Tibial artery (tissue), 4 donors: ENCODE measurements around the gene SPRR4.

ENCODE experiments used
- DNase-seq, 2 donors: peaks; one replicate each; pipeline ENCODE4 v3.0.0-alpha.2; 2019
- H3K27ac ChIP-seq, 2 donors: fragments of 200-600 bp; sonication (generic) in 1 of 2; 1 replicate in 1 of 2; 2 replicates in 1 of 2; pipeline ENCODE4 v1.5.1; 2018 to 2019; ENCODE audit warnings: mild to moderate bottlenecking in 1 of 2
- H3K27me3 ChIP-seq, 2 donors: fragments of 200-600 bp; sonication (generic) in 1 of 2; one replicate each; pipeline versions ENCODE4 v1.5.1 to v1.6.0; 2016 to 2019
- H3K36me3 ChIP-seq, 3 donors: fragments of 200-600 bp; sonication (generic) in 2 of 3; one replicate each; pipeline ENCODE4 v1.5.1; 2016 to 2019; ENCODE audit warnings: mild to moderate bottlenecking in 2 of 3
- H3K4me1 ChIP-seq, 4 donors: fragments of 200-600 bp; sonication (generic) in 2 of 4; 1 replicate in 3 of 4; 2 replicates in 1 of 4; pipeline ENCODE4 v1.5.1; 2016 to 2019
- H3K4me3 ChIP-seq, 2 donors: fragments of 200-600 bp; sonication (generic) in 1 of 2; 1 replicate in 1 of 2; 2 replicates in 1 of 2; pipeline ENCODE4 v1.5.1; 2018 to 2019; ENCODE audit warnings: mild to moderate bottlenecking in 2 of 2
- H3K9me3 ChIP-seq, 3 donors: fragments of 200-600 bp; sonication (generic) in 1 of 3; one replicate each; pipeline ENCODE4 v1.5.1; 2016 to 2019
- intact Hi-C: fragments of 100-400 bp; cut with DNase I; formaldehyde crosslinking; loops from one replicate; pipeline ENCODE4 v1.15.0; 2023; ENCODE audit warnings: low total_unique reads
- TF ChIP-seq, protein P1 (sequence below), 2 experiments: fragments of 200-600 bp in 1 of 2; fragments of 450-650 bp in 1 of 2; IDR thresholded peaks; one replicate each; pipeline ENCODE4 v1.5.1; 2017 to 2019; ENCODE audit warnings: antibody characterized with exemption in 2 of 2, mild to moderate bottlenecking in 1 of 2, moderate library complexity in 1 of 2

SPRR4 gene

DNA sequence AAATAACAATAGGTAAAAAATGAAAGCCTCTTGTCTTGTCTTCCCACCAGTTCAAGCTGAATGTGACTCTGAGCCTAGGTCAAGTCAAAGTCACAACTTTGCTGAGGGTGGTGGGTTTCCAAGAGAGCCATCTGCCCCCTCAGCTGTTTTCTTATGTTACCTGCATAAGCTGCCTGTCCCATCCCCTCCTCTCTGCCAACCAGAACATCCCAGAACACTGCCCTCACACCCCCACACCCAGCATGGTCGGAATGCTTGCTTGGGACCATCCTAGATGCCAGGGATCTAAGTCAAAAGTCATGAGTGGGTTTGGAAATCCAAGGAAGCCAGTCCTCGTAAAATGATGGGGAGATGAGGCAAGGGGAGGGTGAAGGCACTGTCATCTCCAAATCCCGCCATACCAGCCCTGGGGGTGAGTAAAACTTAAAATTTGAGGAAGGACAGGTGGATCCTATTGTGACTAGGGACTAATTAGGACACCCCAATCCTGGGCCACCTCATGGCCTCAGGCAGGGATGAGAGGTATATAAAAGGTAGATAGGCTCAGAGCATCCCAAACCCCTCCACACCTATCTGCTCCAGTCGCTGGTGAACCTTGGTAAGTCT lies 23.7 kb upstream of the SPRR4 start, which contains the start of gene SPRR5:
Gene SPRR5 (plus strand): TSS at position 556 of the 606 bp plus-strand sequence. CDS start 1,349 bp downstream, outside the sequence.
- Histone ChIP-seq H3K27me3 (no peaks in the 10 kb centered on the region), H3K4me3 (no peak within 1 kb of the TSS), H3K9me3 (no peaks in the 10 kb centered on the region), H3K36me3 (no peaks in the 10 kb centered on the region), H3K27ac (no peak within 1 kb of the TSS), H3K4me1 (no peaks in the 10 kb centered on the region)
- intact Hi-C loops, result no loop called here
- TF ChIP-seq, protein P1, sequence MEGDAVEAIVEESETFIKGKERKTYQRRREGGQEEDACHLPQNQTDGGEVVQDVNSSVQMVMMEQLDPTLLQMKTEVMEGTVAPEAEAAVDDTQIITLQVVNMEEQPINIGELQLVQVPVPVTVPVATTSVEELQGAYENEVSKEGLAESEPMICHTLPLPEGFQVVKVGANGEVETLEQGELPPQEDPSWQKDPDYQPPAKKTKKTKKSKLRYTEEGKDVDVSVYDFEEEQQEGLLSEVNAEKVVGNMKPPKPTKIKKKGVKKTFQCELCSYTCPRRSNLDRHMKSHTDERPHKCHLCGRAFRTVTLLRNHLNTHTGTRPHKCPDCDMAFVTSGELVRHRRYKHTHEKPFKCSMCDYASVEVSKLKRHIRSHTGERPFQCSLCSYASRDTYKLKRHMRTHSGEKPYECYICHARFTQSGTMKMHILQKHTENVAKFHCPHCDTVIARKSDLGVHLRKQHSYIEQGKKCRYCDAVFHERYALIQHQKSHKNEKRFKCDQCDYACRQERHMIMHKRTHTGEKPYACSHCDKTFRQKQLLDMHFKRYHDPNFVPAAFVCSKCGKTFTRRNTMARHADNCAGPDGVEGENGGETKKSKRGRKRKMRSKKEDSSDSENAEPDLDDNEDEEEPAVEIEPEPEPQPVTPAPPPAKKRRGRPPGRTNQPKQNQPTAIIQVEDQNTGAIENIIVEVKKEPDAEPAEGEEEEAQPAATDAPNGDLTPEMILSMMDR (IDR thresholded peaks at IDR 0.05), result no peak
- no peak for DNase-seq

DNA sequence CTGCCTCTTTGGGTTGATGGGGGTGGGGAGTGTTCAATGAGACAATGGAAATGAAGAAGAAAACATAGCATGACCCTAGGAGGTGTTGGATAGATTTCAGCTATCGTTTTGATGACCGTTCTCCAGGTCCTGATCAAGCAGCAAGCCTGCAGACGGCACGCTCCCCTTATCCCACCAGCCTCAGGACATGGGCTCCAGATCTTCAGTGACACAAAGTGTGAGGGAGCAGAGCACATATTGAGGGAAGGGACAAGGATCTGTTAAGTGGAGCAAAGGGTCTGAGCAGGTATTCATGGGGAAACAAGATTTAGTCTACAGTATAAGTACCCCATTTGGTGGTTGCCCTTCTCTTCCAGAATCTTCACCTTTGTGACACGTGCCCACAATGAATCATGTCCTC lies 18.7 kb upstream of the SPRR4 start:
- Histone ChIP-seq H3K9me3 (no peaks in the 10 kb centered on the region), H3K27ac (no peak overlapping the region), H3K27me3 (no peaks in the 10 kb centered on the region), H3K4me3 (no peak overlapping the region), H3K36me3 (no peaks in the 10 kb centered on the region), H3K4me1 (no peaks in the 10 kb centered on the region)
- TF ChIP-seq, protein P1 (IDR thresholded peaks at IDR 0.05), result no peak
- no peak for DNase-seq
- intact Hi-C loops, result no loop called here

DNA sequence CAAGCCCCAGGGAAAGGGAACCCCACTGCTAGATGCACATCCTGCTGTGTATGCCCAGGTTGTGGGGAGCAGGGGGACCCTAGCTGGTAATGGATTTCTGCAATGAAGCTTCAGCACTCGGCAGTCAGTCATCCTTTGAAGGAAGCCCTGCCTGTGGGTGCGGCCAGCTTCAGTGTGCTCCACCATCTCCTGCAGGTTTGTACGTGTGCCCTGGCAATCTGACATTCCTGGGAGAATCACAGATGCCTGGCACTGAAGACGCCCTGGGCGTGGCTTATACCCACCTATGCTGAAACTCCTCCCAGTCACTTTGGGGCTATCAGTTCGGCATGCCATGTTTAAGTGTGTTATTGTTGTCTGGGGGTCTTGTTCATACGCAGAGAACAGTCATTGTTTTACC lies 16.7 kb upstream of the SPRR4 start:
- H3K4me1 ChIP-seq, result no peaks in the 10 kb centered on the region
- no peak for DNase-seq
- no peak overlapping the region for H3K27ac ChIP-seq
- TF ChIP-seq, protein P1 (IDR thresholded peaks at IDR 0.05), result no peak
- intact Hi-C loops, result no loop called here
- H3K36me3 ChIP-seq, result no peaks in the 10 kb centered on the region
- H3K4me3 ChIP-seq, result no peak overlapping the region
- no peaks in the 10 kb centered on the region for H3K27me3 ChIP-seq
- H3K9me3 ChIP-seq, result no peaks in the 10 kb centered on the region

GRCh38 chr1:152954436-152954835 lies 16.0 kb upstream of the SPRR4 start:
- no peak for DNase-seq
- Histone ChIP-seq H3K27me3 (no peaks in the 10 kb centered on the region), H3K27ac (no peak overlapping the region), H3K4me3 (no peak overlapping the region), H3K4me1 (no peaks in the 10 kb centered on the region), H3K9me3 (no peaks in the 10 kb centered on the region), H3K36me3 (no peaks in the 10 kb centered on the region)
- TF ChIP-seq, protein P1 (IDR thresholded peaks at IDR 0.05), result no peak
- intact Hi-C loops, result no loop called here

DNA sequence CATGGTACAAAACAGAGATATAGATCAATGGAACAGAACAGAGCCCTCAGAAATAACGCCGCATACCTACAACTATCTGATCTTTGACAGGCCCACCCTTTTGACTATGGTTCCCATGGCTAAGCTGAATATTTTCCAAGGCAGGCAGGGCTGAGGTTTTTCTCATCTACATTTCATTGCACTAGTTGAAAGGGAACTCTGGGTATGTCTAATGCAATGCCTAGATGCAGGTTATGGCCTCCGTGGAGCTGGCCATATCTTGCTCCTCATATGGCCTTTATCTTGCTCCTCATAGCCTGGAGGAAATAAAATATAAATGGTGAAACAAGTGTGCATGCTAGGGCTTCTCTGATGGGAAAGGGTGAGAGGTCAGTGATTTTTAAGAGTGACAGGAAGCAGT lies 12.9 kb upstream of the SPRR4 start:
- intact Hi-C loops, result no loop called here

More for the DNA sequence above, 12.9 kb upstream of the SPRR4 start:
- no peaks in the 10 kb centered on the region for H3K36me3 ChIP-seq
- H3K4me1 ChIP-seq, result no peaks in the 10 kb centered on the region
- no peaks in the 10 kb centered on the region for H3K27me3 ChIP-seq
- no peak overlapping the region for H3K4me3 ChIP-seq
- TF ChIP-seq, protein P1 (IDR thresholded peaks at IDR 0.05), result no peak
- no peak for DNase-seq
- no peak overlapping the region for H3K27ac ChIP-seq
- H3K9me3 ChIP-seq, result no peaks in the 10 kb centered on the region
